ENCODE measurements around the gene TSBP1.

GRCh38 chr6:32255199-32256153 is 116.2 kb downstream of the TSBP1 start:
- peak in 5 of 6 experiments; percentile 27 to 83 (median 52) for TF ChIP-seq CTCF (IDR thresholded peaks at IDR 0.05)
- no peak for TF ChIP-seq POLR2A (IDR thresholded peaks at IDR 0.05)
